ENCODE results near the gene OLFM1. TPM values are rescaled to one million over a fixed set of nuclear protein-coding genes. Genes with fewer than 3 reads are reported as not detected.
"Not testable (repeated sequence)": the region's sequence is repeated elsewhere in the genome, so short reads cannot be mapped to it uniquely, and the experiment has no call there.

The OLFM1 gene
- total RNA-seq, 1 donor from 2014 or later, result not detected

GRCh38 chr9:135160862-135161261 lies 73.4 kb downstream of the OLFM1 start:
- no peak for DNase-seq (ENCODE audit: low read depth)
- TF ChIP-seq, protein P1, sequence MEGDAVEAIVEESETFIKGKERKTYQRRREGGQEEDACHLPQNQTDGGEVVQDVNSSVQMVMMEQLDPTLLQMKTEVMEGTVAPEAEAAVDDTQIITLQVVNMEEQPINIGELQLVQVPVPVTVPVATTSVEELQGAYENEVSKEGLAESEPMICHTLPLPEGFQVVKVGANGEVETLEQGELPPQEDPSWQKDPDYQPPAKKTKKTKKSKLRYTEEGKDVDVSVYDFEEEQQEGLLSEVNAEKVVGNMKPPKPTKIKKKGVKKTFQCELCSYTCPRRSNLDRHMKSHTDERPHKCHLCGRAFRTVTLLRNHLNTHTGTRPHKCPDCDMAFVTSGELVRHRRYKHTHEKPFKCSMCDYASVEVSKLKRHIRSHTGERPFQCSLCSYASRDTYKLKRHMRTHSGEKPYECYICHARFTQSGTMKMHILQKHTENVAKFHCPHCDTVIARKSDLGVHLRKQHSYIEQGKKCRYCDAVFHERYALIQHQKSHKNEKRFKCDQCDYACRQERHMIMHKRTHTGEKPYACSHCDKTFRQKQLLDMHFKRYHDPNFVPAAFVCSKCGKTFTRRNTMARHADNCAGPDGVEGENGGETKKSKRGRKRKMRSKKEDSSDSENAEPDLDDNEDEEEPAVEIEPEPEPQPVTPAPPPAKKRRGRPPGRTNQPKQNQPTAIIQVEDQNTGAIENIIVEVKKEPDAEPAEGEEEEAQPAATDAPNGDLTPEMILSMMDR (conservative IDR thresholded peaks at IDR 0.05; ENCODE audit: low read depth, low read length), result no peak
- no peak overlapping the region for H3K4me3 ChIP-seq (ENCODE audit: low read depth, low read length)

GRCh38 chr9:135162599-135162998 lies 75.1 kb downstream of the OLFM1 start:
- not testable (repeated sequence) for H3K4me3 ChIP-seq (ENCODE audit: low read depth, low read length); DNase-seq (ENCODE audit: low read depth)

GRCh38 chr9:135163023-135163780 lies 75.7 kb downstream of the OLFM1 start:
- H3K4me3 ChIP-seq (ENCODE audit: low read depth, low read length), result no peak overlapping the region
- no peak for DNase-seq (ENCODE audit: low read depth)
- TF ChIP-seq, protein P1 (conservative IDR thresholded peaks at IDR 0.05; ENCODE audit: low read depth, low read length), result no peak

DNA sequence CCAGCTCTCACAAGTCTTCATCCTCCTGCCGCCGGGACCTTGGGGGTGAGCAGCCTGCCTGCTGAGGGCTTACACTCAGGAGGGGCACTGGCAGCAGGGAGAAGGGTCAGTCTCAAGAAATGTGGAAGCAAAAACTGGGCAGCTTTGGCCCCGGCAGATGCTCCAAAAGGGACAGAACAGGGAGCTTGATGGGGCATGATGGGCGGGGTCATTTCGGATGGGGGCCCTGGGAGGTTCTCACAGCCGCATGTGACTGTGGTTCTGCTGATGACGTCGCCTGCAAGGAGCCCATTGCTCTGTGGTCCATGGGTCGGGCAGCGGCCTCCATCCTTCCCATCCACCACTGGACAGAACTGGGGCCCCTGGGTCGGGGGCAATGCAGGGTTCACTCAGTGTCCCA lies 76.6 kb downstream of the OLFM1 start:
- H3K4me3 ChIP-seq (ENCODE audit: low read depth, low read length), result no peak overlapping the region
- no peak for DNase-seq (ENCODE audit: low read depth)
- TF ChIP-seq, protein P1 (conservative IDR thresholded peaks at IDR 0.05; ENCODE audit: low read depth, low read length), result no peak

- TF ChIP-seq, protein P1 (conservative IDR thresholded peaks at IDR 0.05; ENCODE audit: low read depth, low read length), result no peak
- DNase-seq (ENCODE audit: low read depth), result no peak
- no peak overlapping the region for H3K4me3 ChIP-seq (ENCODE audit: low read depth, low read length)
Observed at GRCh38 chr9:135165003-135165711, 77.7 kb downstream of the OLFM1 start.

GRCh38 chr9:135165756-135166519 lies 78.5 kb downstream of the OLFM1 start:
- TF ChIP-seq, protein P1 (conservative IDR thresholded peaks at IDR 0.05; ENCODE audit: low read depth, low read length), result no peak
- DNase-seq (ENCODE audit: low read depth), result no peak
- H3K4me3 ChIP-seq (ENCODE audit: low read depth, low read length), result no peak overlapping the region

- no peak overlapping the region for H3K4me3 ChIP-seq (ENCODE audit: low read depth, low read length)
- TF ChIP-seq, protein P1 (conservative IDR thresholded peaks at IDR 0.05; ENCODE audit: low read depth, low read length), result no peak
- no peak for DNase-seq (ENCODE audit: low read depth)
Observed at GRCh38 chr9:135166565-135166964, 79.1 kb downstream of the OLFM1 start.

Measured in epithelial cell of proximal tubule (primary cell).